NCI-H1105 (cell line): ENCODE results near the gene C19orf18.
A peak's percentile ranks its signal among the peaks of the same experiment; 100 is the strongest.
"Not testable (repeated sequence)": the region's sequence is repeated elsewhere in the genome, so short reads cannot be mapped to it uniquely, and the experiment has no call there.

ENCODE experiments used
- DNase-seq: peaks from one replicate; lab custom pipeline; 2025; lab: John Stamatoyannopoulos, UW

Gene C19orf18

GRCh38 chr19:57974434-57974833 lies at the start of gene C19orf18:
C19orf18 (minus strand) TSS chr19:57974534; CDS start chr19:57974432, 102 bp downstream.
- DNase-seq: no peak

- DNase-seq: no peak
These were observed 47.9 kb upstream of the C19orf18 start for GRCh38 chr19:58022283-58022660.

- DNase-seq: peak; percentile 13
These were observed 47.4 kb upstream of the C19orf18 start for GRCh38 chr19:58021541-58022282.

GRCh38 chr19:58020129-58020528 lies 45.8 kb upstream of the C19orf18 start:
- DNase-seq: no peak

GRCh38 chr19:58014141-58014540 lies 39.8 kb upstream of the C19orf18 start:
- DNase-seq: no peak

- peak; percentile 5 for DNase-seq
These were observed 36.2 kb upstream of the C19orf18 start for GRCh38 chr19:58010507-58010906.

GRCh38 chr19:58009666-58010301 lies 35.5 kb upstream of the C19orf18 start:
- DNase-seq: peak; percentile 83

- DNase-seq: no peak
These were observed 34.9 kb upstream of the C19orf18 start for GRCh38 chr19:58009301-58009665.

- DNase-seq: not testable (repeated sequence)
These were observed 34.5 kb upstream of the C19orf18 start for GRCh38 chr19:58008877-58009276.

GRCh38 chr19:58007285-58007684 lies 33.0 kb upstream of the C19orf18 start:
- no peak for DNase-seq

- DNase-seq: no peak
These were observed 29.0 kb upstream of the C19orf18 start for GRCh38 chr19:58003174-58003828.

GRCh38 chr19:58002384-58003173 lies 28.2 kb upstream of the C19orf18 start, which contains the start of gene ZNF606:
ZNF606 (minus strand) TSS chr19:58002820; CDS start chr19:58001319, 1,501 bp downstream.
- peak; percentile 77 for DNase-seq

- DNase-seq: no peak
These were observed 27.6 kb upstream of the C19orf18 start for GRCh38 chr19:58001895-58002369.

- DNase-seq: no peak
These were observed 26.3 kb upstream of the C19orf18 start for GRCh38 chr19:58000677-58001076.

- DNase-seq: no peak
These were observed 18.5 kb upstream of the C19orf18 start for GRCh38 chr19:57992841-57993240.

- no peak for DNase-seq
These were observed 4.4 kb upstream of the C19orf18 start for GRCh38 chr19:57978586-57979289.

GRCh38 chr19:57964761-57965160 lies 9.6 kb downstream of the C19orf18 start:
- no peak for DNase-seq

- no peak for DNase-seq
These were observed 12.5 kb downstream of the C19orf18 start for GRCh38 chr19:57961785-57962184.

- no peak for DNase-seq
These were observed 19.3 kb downstream of the C19orf18 start for GRCh38 chr19:57954996-57955395.

- DNase-seq: no peak
These were observed 24.6 kb downstream of the C19orf18 start for GRCh38 chr19:57949702-57950101.

- no peak for DNase-seq
These were observed 25.0 kb downstream of the C19orf18 start for GRCh38 chr19:57949296-57949695.
